Esophagus squamous epithelium (tissue), 4 donors: Measurements from ENCODE around the gene BCL11B.

Experiments used
- POLR2A ChIP-seq, 4 donors: fragments of 450-650 bp; IDR thresholded peaks; one replicate each; pipeline ENCODE4 v1.6.1; 2017; ENCODE audit warnings: antibody characterized with exemption in 4 of 4, mild to moderate bottlenecking in 4 of 4, moderate library complexity in 3 of 4
- TF ChIP-seq, protein P1 (sequence below), 6 experiments: fragments of 450-650 bp in 4 of 6; fragments of 200-600 bp in 2 of 6; sonication (generic) in 2 of 6; IDR thresholded peaks; one replicate each; pipeline ENCODE4 v1.5.1; 2016 to 2019; ENCODE audit warnings: antibody characterized with exemption in 6 of 6, mild to moderate bottlenecking in 4 of 6, moderate library complexity in 4 of 6

DNA sequence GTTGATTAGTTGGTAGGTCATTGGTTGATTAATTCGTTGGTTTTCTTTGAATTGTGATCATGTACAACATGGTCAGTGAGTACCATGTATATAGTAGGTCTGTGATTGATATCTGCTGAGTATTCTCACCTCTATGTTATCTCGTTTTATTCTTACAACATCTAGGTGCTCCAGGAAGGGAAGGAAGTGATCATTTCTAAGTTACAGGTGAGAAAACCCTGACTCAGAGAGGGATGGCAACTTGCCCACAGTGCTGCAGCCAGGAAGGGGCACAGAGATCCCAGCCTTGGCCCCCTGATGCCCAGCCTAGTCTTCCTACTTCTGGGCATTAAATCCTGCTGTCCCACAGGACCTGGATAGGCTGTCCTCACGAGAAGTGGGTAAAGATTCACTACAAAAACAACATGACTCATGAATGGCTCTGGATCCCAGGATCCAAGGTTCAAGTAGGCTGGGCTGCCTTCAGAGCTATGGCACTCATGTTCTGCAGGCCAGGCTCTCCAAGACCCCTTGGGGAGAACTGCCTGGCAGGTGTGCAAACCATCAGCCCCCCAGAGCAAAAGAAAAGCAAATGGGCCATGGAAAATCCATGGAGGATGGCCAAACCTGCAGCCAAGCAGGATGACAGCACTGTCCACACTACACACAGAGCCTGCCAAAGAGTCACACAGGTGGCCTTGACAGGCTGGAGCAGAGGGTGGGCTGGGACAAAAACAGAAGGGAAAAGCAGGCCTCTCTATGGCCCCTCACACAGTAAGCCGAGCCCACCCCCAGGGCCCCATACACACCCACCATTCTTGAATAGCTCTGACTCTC is 146.2 kb downstream of the BCL11B start:
- TF ChIP-seq, protein P1, sequence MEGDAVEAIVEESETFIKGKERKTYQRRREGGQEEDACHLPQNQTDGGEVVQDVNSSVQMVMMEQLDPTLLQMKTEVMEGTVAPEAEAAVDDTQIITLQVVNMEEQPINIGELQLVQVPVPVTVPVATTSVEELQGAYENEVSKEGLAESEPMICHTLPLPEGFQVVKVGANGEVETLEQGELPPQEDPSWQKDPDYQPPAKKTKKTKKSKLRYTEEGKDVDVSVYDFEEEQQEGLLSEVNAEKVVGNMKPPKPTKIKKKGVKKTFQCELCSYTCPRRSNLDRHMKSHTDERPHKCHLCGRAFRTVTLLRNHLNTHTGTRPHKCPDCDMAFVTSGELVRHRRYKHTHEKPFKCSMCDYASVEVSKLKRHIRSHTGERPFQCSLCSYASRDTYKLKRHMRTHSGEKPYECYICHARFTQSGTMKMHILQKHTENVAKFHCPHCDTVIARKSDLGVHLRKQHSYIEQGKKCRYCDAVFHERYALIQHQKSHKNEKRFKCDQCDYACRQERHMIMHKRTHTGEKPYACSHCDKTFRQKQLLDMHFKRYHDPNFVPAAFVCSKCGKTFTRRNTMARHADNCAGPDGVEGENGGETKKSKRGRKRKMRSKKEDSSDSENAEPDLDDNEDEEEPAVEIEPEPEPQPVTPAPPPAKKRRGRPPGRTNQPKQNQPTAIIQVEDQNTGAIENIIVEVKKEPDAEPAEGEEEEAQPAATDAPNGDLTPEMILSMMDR (IDR thresholded peaks at IDR 0.05), result no peak
- no peak for TF ChIP-seq POLR2A (IDR thresholded peaks at IDR 0.05)
